A673 (cell line): ENCODE measurements around the gene LRRC4B. TPM values are rescaled to one million over a fixed set of nuclear protein-coding genes. Genes with fewer than 3 reads are reported as not detected.
A peak's percentile ranks its signal among the peaks of the same experiment; 100 is the strongest.

Experiments used
- BruUV-seq: library from RNA; stranded (reverse); fragments of 400-500 nt; replicated peaks from 2 replicates; lab custom pipeline; 2021; lab: Mats Ljungman, UMichigan
- CTCF ChIA-PET: fragments of 300-600 bp; sonication (Branson Sonifier 250); formaldehyde crosslinking; loops from one replicate; lab custom pipeline; 2022; ENCODE audit warnings: antibody characterized with exemption; lab: Charles Lee
- POLR2A ChIA-PET: fragments of 300-600 bp; sonication (Branson Sonifier 250); formaldehyde crosslinking; loops from one replicate; lab custom pipeline; 2022; ENCODE audit warnings: antibody characterized with exemption; ENCODE audit not compliant: low non-redundant PET; lab: Charles Lee
- DNase-seq: peaks from one replicate; pipeline ENCODE4 v3.0.0-alpha.2; 2015; ENCODE audit warnings: low spot score
- H3K27ac ChIP-seq: fragments of 200-600 bp; sonication (generic); 2 replicates; pipeline ENCODE4 v1.5.1; 2016; ENCODE audit warnings: mixed run types, low read depth, mild to moderate bottlenecking, mixed read lengths, antibody characterized with exemption, low read length; ENCODE audit not compliant: poor library complexity, severe bottlenecking
- H3K27me3 ChIP-seq: fragments of 200-600 bp; sonication (generic); replicated peaks from 2 replicates; pipeline ENCODE4 v1.6.1; 2017; ENCODE audit warnings: mixed run types, low read depth, mild to moderate bottlenecking, mixed read lengths, antibody characterized with exemption, low read length; ENCODE audit not compliant: insufficient read depth, poor library complexity
- H3K36me3 ChIP-seq: fragments of 200-600 bp; sonication (generic); 2 replicates; pipeline ENCODE4 v1.6.1; 2016; ENCODE audit warnings: mixed run types, mild to moderate bottlenecking, mixed read lengths, antibody characterized with exemption, low read length; ENCODE audit not compliant: insufficient read depth, poor library complexity, severe bottlenecking
- H3K4me1 ChIP-seq: fragments of 200-600 bp; sonication (generic); 2 replicates; pipeline ENCODE4 v1.6.1; 2017; ENCODE audit warnings: mixed run types, mild to moderate bottlenecking, mixed read lengths, antibody characterized with exemption, low read length; ENCODE audit not compliant: insufficient read depth, poor library complexity, severe bottlenecking
- H3K4me3 ChIP-seq: fragments of 200-600 bp; sonication (generic); 2 replicates; pipeline ENCODE4 v1.5.1; 2016; ENCODE audit warnings: low read depth, mixed run types, mild to moderate bottlenecking, mixed read lengths, low read length; ENCODE audit not compliant: poor library complexity, severe bottlenecking
- H3K9me3 ChIP-seq: fragments of 200-600 bp; sonication (generic); 2 replicates; pipeline ENCODE4 v1.6.1; 2016; ENCODE audit warnings: mixed run types, low read depth, mild to moderate bottlenecking, mixed read lengths, antibody characterized with exemption, low read length; ENCODE audit not compliant: poor library complexity, severe bottlenecking
- EZH2 ChIP-seq: fragments of 200-600 bp; sonication (generic); IDR thresholded peaks from 2 replicates; pipeline ENCODE4 v1.6.1; 2017; ENCODE audit warnings: borderline replicate concordance, low read depth, mild to moderate bottlenecking, mixed read lengths, antibody characterized with exemption, low read length; ENCODE audit not compliant: poor library complexity, severe bottlenecking
- intact Hi-C: fragments of 100-400 bp; cut with micrococcal nuclease; formaldehyde crosslinking; loops from one replicate; pipeline ENCODE4 v1.10.0; 2022; ENCODE audit not compliant: unreplicated experiment
- total RNA-seq: library from RNA; stranded (reverse); gene quantifications from 2 replicates; pipeline ENCODE4 v1.2.3, GENCODE V29; 2021
- TF ChIP-seq, protein P1 (sequence below): fragments of 300-800, 200-600 bp; sonication (generic); conservative IDR thresholded peaks from 2 replicates; pipeline ENCODE4 v1.5.1; 2017; ENCODE audit warnings: low read depth, mild to moderate bottlenecking, antibody characterized with exemption, low read length, moderate library complexity, mixed read lengths

LRRC4B gene
- total RNA-seq, 1 experiment from 2014 or later = 23.1 TPM

DNA sequence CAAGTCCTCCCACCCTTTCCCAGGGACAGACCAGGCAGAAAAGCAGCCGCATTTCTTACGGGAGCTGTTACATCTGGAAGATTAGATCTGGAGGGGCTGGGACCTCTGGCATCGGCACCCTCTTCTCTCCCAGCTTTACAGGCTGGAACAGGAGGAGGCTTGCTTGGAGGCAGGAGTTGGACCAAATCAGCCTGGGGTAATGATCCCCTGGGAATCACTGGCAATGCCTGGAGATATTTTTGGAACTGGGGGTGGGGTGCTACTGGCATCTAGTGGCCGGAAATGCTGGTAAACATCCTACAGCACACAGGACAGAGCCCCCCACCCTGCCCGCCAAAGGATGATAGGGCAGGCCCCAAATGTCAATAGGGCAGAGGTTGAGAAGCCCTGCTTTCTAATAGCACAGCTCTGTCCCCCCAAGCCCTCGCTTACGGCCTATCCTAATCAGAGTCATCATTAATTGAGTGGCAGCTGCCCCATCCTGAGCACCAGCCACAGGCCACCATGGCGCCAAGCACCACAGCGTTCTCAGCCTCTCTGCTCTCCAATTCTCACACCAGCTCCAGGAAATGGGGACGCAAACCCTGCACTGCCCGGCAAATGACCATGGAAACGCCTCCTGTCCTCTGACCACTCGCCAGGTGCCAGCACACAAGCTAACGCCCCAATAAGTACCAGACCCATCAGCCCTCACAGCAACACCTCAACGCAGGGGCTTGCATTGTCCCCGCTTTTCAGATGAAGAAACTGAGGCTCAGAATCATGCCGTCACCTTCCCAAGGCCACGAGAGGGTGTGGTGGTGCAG lies 20.6 kb downstream of the LRRC4B start:
- Histone ChIP-seq H3K27ac (no peak overlapping the region), H3K36me3 (no peaks in the 10 kb centered on the region), H3K27me3 (no peaks in the 10 kb centered on the region), H3K4me3 (no peak overlapping the region), H3K4me1 (no peaks in the 10 kb centered on the region), H3K9me3 (no peaks in the 10 kb centered on the region)
- no peak for DNase-seq
- TF ChIP-seq EZH2 = no peak
- TF ChIP-seq, protein P1, sequence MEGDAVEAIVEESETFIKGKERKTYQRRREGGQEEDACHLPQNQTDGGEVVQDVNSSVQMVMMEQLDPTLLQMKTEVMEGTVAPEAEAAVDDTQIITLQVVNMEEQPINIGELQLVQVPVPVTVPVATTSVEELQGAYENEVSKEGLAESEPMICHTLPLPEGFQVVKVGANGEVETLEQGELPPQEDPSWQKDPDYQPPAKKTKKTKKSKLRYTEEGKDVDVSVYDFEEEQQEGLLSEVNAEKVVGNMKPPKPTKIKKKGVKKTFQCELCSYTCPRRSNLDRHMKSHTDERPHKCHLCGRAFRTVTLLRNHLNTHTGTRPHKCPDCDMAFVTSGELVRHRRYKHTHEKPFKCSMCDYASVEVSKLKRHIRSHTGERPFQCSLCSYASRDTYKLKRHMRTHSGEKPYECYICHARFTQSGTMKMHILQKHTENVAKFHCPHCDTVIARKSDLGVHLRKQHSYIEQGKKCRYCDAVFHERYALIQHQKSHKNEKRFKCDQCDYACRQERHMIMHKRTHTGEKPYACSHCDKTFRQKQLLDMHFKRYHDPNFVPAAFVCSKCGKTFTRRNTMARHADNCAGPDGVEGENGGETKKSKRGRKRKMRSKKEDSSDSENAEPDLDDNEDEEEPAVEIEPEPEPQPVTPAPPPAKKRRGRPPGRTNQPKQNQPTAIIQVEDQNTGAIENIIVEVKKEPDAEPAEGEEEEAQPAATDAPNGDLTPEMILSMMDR = peak; percentile 28; the same call in 1 of the 2 replicates
- CTCF ChIA-PET = no interaction called here
- BruUV-seq = no TSS peak
- intact Hi-C loops = no loop called here
- POLR2A ChIA-PET = no interaction called here

GRCh38 chr19:50546527-50547221 lies 21.6 kb downstream of the LRRC4B start:
- TF ChIP-seq, protein P1 = no peak
- TF ChIP-seq EZH2 = no peak
- intact Hi-C loops = no loop called here
- DNase-seq = no peak
- no peaks in the 10 kb centered on the region for H3K27me3 ChIP-seq
- H3K36me3 ChIP-seq = no peaks in the 10 kb centered on the region
- H3K27ac ChIP-seq = no peak overlapping the region
- ChIA-PET POLR2A (no interaction called here), CTCF (no interaction called here)
- no TSS peak for BruUV-seq
- H3K4me3 ChIP-seq = no peak overlapping the region
- H3K9me3 ChIP-seq = no peaks in the 10 kb centered on the region
- no peaks in the 10 kb centered on the region for H3K4me1 ChIP-seq

- POLR2A ChIA-PET = no interaction called here
- H3K9me3 ChIP-seq = no peaks in the 10 kb centered on the region
- no peak for DNase-seq
- no peaks in the 10 kb centered on the region for H3K4me1 ChIP-seq
- H3K27ac ChIP-seq = no peak overlapping the region
- intact Hi-C loops = no loop called here
- CTCF ChIA-PET = no interaction called here
- H3K4me3 ChIP-seq = no peak overlapping the region
- TF ChIP-seq, protein P1 = no peak
- TF ChIP-seq EZH2 = no peak
- no peaks in the 10 kb centered on the region for H3K36me3 ChIP-seq
- no peaks in the 10 kb centered on the region for H3K27me3 ChIP-seq
- no TSS peak for BruUV-seq
These were observed 25.3 kb downstream of the LRRC4B start for GRCh38 chr19:50542943-50543342.
